ENCODE data around the gene RNASE7. TPM values are rescaled to one million over a fixed set of nuclear protein-coding genes. Genes with fewer than 3 reads are reported as not detected.
"Not testable (repeated sequence)": the region's sequence is repeated elsewhere in the genome, so short reads cannot be mapped to it uniquely, and the experiment has no call there.

RNASE7 gene
- 22.1 TPM for total RNA-seq

GRCh38 chr14:21041676-21042433, at the start of gene RNASE7:
Gene RNASE7, plus strand, starts transcription at chr14:21042362. Its CDS starts 631 bp downstream, at chr14:21042993.
- DNase-seq (ENCODE audit: low spot score), result peak; percentile 81

GRCh38 chr14:20996521-20996920, 45.6 kb upstream of the RNASE7 start:
- no peak for DNase-seq (ENCODE audit: low spot score)

- DNase-seq (ENCODE audit: low spot score), result no peak
Measured at GRCh38 chr14:20997115-20997514, 45.0 kb upstream of the RNASE7 start.

GRCh38 chr14:20997564-20997963, 44.6 kb upstream of the RNASE7 start:
- DNase-seq (ENCODE audit: low spot score), result no peak

- DNase-seq (ENCODE audit: low spot score), result no peak
Measured at GRCh38 chr14:20998139-20998538, 44.0 kb upstream of the RNASE7 start.

- peak; percentile 64 for DNase-seq (ENCODE audit: low spot score)
Measured at GRCh38 chr14:20998674-20999366, 43.3 kb upstream of the RNASE7 start, which contains the start of gene SLC39A2. Gene SLC39A2, plus strand, starts transcription at chr14:20999293. Its CDS starts 154 bp downstream, at chr14:20999447.

- no peak for DNase-seq (ENCODE audit: low spot score)
Measured at GRCh38 chr14:20999591-20999990, 42.6 kb upstream of the RNASE7 start.

GRCh38 chr14:21001218-21001617, 40.9 kb upstream of the RNASE7 start:
- no peak for DNase-seq (ENCODE audit: low spot score)

- DNase-seq (ENCODE audit: low spot score), result no peak
Measured at GRCh38 chr14:21003788-21004346, 38.3 kb upstream of the RNASE7 start.

- DNase-seq (ENCODE audit: low spot score), result not testable (repeated sequence)
Measured at GRCh38 chr14:21009721-21010120, 32.4 kb upstream of the RNASE7 start.

GRCh38 chr14:21011136-21011535, 31.0 kb upstream of the RNASE7 start:
- DNase-seq (ENCODE audit: low spot score), result no peak

GRCh38 chr14:21014761-21015190, 27.4 kb upstream of the RNASE7 start:
- DNase-seq (ENCODE audit: low spot score), result peak; percentile 88

- DNase-seq (ENCODE audit: low spot score), result no peak
Measured at GRCh38 chr14:21015312-21015711, 26.9 kb upstream of the RNASE7 start.

- DNase-seq (ENCODE audit: low spot score), result no peak
Measured at GRCh38 chr14:21016413-21017190, 25.6 kb upstream of the RNASE7 start.

- DNase-seq (ENCODE audit: low spot score), result no peak
Measured at GRCh38 chr14:21017528-21018245, 24.5 kb upstream of the RNASE7 start.

GRCh38 chr14:21018286-21018685, 23.9 kb upstream of the RNASE7 start:
- no peak for DNase-seq (ENCODE audit: low spot score)

- DNase-seq (ENCODE audit: low spot score), result no peak
Measured at GRCh38 chr14:21018781-21019180, 23.4 kb upstream of the RNASE7 start.

- DNase-seq (ENCODE audit: low spot score), result no peak
Measured at GRCh38 chr14:21019366-21019765, 22.8 kb upstream of the RNASE7 start.

- no peak for DNase-seq (ENCODE audit: low spot score)
Measured at GRCh38 chr14:21020977-21021545, 21.1 kb upstream of the RNASE7 start.

GRCh38 chr14:21022686-21023085, 19.5 kb upstream of the RNASE7 start:
- DNase-seq (ENCODE audit: low spot score), result no peak

- DNase-seq (ENCODE audit: low spot score), result no peak
Measured at GRCh38 chr14:21023174-21023573, 19.0 kb upstream of the RNASE7 start.
